ENCODE measurements around the gene PTPRF.

- TF ChIP-seq POLR2A (IDR thresholded peaks at IDR 0.05) (no peak), CTCF (IDR thresholded peaks at IDR 0.05) (no peak)
Measured at GRCh38 chr1:43546388-43547100, 15.9 kb downstream of the PTPRF start.

Measured in lower leg skin (tissue), 3 donors.